ENCODE data around the gene ACRBP.
"Not testable (repeated sequence)": the region's sequence is repeated elsewhere in the genome, so short reads cannot be mapped to it uniquely, and the experiment has no call there.

DNA sequence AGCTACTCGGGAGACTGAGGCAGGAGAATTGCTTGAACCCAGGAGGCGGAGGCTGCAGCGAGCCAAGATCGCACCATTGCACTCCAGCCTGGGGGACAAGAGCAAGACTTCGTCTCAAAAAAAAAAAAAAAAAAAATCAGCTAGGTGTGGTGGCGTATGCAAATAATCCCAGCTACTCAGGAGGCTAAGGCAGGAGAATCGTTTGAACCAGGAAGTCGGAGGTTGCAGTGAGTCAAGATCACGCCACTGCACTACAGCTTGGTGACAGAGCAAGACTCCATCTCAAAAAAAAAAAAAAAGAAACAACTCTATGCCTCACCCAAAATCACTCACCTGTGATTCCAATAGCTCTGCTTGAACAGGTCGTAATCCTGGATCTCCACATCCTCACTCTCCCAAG, 51.6 kb downstream of the ACRBP start:
- not testable (repeated sequence) for TF ChIP-seq TOX (CRISPR knock-in tag; IDR thresholded peaks at IDR 0.05; ENCODE audit: borderline replicate concordance); ARNTL (CRISPR knock-in tag; IDR thresholded peaks at IDR 0.05; ENCODE audit: borderline replicate concordance, low read depth); BACH2 (CRISPR knock-in tag; IDR thresholded peaks at IDR 0.05; ENCODE audit: borderline replicate concordance); TCF4 (CRISPR knock-in tag; IDR thresholded peaks at IDR 0.05; ENCODE audit: borderline replicate concordance); RARB (CRISPR knock-in tag; IDR thresholded peaks at IDR 0.05); ZNF8 (CRISPR knock-in tag; IDR thresholded peaks at IDR 0.05); ZFP30 (CRISPR knock-in tag; IDR thresholded peaks at IDR 0.05); ZFP3 (CRISPR knock-in tag; IDR thresholded peaks at IDR 0.05); OSR1 (CRISPR knock-in tag; IDR thresholded peaks at IDR 0.05)
- TF ChIP-seq, protein P1, sequence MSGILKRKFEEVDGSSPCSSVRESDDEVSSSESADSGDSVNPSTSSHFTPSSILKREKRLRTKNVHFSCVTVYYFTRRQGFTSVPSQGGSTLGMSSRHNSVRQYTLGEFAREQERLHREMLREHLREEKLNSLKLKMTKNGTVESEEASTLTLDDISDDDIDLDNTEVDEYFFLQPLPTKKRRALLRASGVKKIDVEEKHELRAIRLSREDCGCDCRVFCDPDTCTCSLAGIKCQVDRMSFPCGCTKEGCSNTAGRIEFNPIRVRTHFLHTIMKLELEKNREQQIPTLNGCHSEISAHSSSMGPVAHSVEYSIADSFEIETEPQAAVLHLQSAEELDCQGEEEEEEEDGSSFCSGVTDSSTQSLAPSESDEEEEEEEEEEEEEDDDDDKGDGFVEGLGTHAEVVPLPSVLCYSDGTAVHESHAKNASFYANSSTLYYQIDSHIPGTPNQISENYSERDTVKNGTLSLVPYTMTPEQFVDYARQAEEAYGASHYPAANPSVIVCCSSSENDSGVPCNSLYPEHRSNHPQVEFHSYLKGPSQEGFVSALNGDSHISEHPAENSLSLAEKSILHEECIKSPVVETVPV (CRISPR knock-in tag; IDR thresholded peaks at IDR 0.05) = not testable (repeated sequence)
- TF ChIP-seq, protein P2, sequence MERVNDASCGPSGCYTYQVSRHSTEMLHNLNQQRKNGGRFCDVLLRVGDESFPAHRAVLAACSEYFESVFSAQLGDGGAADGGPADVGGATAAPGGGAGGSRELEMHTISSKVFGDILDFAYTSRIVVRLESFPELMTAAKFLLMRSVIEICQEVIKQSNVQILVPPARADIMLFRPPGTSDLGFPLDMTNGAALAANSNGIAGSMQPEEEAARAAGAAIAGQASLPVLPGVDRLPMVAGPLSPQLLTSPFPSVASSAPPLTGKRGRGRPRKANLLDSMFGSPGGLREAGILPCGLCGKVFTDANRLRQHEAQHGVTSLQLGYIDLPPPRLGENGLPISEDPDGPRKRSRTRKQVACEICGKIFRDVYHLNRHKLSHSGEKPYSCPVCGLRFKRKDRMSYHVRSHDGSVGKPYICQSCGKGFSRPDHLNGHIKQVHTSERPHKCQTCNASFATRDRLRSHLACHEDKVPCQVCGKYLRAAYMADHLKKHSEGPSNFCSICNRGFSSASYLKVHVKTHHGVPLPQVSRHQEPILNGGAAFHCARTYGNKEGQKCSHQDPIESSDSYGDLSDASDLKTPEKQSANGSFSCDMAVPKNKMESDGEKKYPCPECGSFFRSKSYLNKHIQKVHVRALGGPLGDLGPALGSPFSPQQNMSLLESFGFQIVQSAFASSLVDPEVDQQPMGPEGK (CRISPR knock-in tag; IDR thresholded peaks at IDR 0.05; ENCODE audit: borderline replicate concordance) = not testable (repeated sequence)
- TF ChIP-seq, protein P3, sequence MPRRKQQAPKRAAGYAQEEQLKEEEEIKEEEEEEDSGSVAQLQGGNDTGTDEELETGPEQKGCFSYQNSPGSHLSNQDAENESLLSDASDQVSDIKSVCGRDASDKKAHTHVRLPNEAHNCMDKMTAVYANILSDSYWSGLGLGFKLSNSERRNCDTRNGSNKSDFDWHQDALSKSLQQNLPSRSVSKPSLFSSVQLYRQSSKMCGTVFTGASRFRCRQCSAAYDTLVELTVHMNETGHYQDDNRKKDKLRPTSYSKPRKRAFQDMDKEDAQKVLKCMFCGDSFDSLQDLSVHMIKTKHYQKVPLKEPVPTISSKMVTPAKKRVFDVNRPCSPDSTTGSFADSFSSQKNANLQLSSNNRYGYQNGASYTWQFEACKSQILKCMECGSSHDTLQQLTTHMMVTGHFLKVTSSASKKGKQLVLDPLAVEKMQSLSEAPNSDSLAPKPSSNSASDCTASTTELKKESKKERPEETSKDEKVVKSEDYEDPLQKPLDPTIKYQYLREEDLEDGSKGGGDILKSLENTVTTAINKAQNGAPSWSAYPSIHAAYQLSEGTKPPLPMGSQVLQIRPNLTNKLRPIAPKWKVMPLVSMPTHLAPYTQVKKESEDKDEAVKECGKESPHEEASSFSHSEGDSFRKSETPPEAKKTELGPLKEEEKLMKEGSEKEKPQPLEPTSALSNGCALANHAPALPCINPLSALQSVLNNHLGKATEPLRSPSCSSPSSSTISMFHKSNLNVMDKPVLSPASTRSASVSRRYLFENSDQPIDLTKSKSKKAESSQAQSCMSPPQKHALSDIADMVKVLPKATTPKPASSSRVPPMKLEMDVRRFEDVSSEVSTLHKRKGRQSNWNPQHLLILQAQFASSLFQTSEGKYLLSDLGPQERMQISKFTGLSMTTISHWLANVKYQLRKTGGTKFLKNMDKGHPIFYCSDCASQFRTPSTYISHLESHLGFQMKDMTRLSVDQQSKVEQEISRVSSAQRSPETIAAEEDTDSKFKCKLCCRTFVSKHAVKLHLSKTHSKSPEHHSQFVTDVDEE (CRISPR knock-in tag; IDR thresholded peaks at IDR 0.05) = not testable (repeated sequence)
- TF ChIP-seq, protein P4, sequence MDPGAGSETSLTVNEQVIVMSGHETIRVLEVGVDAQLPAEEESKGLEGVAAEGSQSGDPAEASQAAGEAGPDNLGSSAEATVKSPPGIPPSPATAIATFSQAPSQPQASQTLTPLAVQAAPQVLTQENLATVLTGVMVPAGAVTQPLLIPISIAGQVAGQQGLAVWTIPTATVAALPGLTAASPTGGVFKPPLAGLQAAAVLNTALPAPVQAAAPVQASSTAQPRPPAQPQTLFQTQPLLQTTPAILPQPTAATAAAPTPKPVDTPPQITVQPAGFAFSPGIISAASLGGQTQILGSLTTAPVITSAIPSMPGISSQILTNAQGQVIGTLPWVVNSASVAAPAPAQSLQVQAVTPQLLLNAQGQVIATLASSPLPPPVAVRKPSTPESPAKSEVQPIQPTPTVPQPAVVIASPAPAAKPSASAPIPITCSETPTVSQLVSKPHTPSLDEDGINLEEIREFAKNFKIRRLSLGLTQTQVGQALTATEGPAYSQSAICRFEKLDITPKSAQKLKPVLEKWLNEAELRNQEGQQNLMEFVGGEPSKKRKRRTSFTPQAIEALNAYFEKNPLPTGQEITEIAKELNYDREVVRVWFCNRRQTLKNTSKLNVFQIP (CRISPR knock-in tag; IDR thresholded peaks at IDR 0.05; ENCODE audit: borderline replicate concordance, low read depth) = not testable (repeated sequence)

Measured in SK-N-SH treated with all-trans-retinoic acid at 6 μM for 48 hours (cell line).